Activated T-helper 1 cell treated with anti-CD3 and anti-CD28 coated beads, Interleukin-2, amount 50 U/mL, for 16 hours (primary cell): Measurements from ENCODE around the gene SETD1B.
A peak's percentile ranks its signal among the peaks of the same experiment; 100 is the strongest.
"Not testable (repeated sequence)": the region's sequence is repeated elsewhere in the genome, so short reads cannot be mapped to it uniquely, and the experiment has no call there.

Experiments
- DNase-seq, 2 donors: peaks; one replicate each; pipeline ENCODE4 v3.0.0-alpha.2; 2020; ENCODE audit warnings: low read depth in 1 of 2, low spot score in 1 of 2

The SETD1B gene

GRCh38 chr12:121779422-121779895, 24.4 kb upstream of the SETD1B start:
- no peak for DNase-seq

GRCh38 chr12:121780429-121780828, 23.4 kb upstream of the SETD1B start:
- DNase-seq: no peak

- DNase-seq: no peak
These were observed 22.3 kb upstream of the SETD1B start for GRCh38 chr12:121781484-121781997.

DNA sequence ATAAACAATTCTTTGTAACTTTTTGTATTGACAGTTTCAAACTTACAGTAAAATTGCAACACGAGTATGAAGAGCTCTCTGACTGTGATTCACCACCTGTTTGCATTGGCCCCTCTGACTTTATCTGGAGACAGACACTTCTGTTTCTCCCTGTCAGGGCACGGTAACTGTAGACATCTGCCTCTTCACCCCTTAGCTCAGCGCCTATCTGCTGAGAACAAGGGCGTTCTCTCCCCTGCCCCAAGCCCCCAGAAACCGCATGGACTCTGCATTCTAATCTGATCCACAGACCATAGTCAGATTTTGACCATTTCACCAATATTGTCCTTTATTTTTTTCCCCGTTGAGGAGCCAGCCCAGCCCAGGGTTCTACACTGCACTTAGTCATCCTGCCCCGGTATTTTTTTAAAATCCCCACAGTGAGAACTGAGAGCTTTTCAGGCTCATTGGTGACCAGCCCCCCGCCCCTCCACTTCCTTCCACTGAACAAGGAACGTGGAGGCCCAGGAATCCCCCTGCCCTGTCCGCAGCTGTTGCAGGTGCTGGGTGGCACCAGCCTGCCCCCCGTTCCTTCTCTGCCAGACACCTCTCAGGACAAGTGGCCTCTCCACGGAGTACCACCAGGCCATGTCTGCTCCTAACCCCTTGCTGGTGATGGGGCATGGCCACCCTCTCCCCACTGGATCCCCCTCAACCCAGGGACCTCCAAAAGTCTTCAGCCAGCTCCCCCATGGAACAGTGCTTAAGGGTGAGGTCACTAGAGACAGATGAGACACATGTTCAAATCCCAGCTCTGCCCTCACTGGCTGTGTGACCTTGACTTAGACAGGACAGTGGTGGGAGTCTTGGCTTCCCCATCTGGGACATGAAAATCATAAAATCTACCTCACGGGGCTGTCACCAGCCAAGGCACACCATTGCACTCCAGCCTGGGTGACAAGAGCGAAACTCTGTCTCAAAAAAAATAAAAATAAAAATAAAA, 21.5 kb upstream of the SETD1B start:
- DNase-seq: no peak

DNA sequence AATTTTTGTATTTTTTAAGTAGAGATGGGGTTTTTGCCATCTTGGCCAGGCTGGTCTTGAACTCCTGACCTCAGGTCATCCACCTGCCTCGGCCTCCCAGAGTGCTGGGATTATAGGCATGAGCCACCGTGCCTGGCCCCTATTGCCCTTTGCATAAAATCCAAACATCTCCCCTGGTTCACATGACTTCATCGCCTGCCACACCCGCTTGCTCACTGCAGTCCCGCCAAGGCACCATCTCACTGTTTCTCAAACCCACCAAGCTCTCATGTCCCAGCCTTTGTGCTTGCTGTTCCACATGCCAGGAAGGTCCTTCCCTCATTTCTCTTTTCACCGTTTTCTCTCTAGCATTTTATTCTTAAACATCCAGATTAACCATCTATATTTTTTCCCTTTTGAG, 20.0 kb upstream of the SETD1B start:
- no peak for DNase-seq

- DNase-seq: no peak
These were observed 19.3 kb upstream of the SETD1B start for GRCh38 chr12:121784460-121784859.

DNA sequence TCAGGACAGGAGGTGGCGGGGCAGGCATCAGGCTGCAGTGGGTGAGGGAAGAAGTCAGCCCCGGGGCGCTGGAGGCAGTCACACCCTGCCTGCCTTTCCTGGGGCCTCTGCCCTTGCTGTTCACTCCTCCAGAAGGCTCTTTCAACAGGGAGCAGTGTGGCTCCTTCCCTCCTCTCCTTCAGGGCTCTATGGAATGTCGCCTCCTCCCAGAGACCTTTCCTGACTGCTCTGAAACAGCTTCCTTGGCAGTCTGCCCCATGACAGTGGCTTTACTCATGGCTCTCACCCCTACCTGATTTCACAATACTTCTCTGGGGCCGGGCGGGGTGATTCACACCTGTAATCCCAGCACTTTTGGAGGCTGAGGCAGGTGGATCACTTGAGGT, 17.4 kb upstream of the SETD1B start:
- no peak for DNase-seq

GRCh38 chr12:121787063-121788025, 16.5 kb upstream of the SETD1B start:
- no peak for DNase-seq

DNA sequence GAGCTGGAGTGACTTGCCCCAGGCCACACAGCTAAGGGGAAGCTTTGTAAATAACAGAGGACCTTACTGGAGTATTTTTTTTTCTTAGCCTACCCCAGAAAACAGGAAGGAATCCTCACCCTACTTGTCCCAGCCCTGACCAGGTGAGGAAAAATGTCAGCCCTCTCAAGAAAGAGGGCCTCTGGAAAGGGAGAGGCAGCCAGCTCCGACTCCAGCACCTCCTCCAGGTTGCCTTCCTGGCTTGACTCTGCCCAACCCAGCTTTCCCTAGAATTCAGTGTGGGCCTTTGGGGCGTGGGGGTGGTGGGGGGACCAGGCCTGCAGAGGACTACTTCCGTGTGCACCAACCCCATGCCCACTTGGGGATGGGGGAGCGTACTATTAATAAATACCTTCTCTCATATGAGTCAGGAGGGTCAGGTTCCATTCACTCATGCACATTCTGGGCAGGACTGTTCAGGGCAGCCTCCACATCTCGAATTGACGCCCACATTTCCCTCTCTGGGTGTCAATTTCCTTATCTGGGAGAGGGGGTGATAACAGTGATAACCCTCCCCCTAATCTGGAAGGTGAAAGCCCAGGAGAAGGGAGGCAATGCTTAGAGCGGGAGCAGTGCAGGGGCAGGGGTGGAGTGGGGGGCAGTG, 15.5 kb upstream of the SETD1B start:
- DNase-seq: no peak

- DNase-seq: no peak
These were observed 14.5 kb upstream of the SETD1B start for GRCh38 chr12:121789233-121789781.

- peak; percentile 89 to 90 for DNase-seq
These were observed 13.7 kb upstream of the SETD1B start for GRCh38 chr12:121789800-121790728.

GRCh38 chr12:121790785-121791184, 13.0 kb upstream of the SETD1B start:
- DNase-seq: not testable (repeated sequence)

DNA sequence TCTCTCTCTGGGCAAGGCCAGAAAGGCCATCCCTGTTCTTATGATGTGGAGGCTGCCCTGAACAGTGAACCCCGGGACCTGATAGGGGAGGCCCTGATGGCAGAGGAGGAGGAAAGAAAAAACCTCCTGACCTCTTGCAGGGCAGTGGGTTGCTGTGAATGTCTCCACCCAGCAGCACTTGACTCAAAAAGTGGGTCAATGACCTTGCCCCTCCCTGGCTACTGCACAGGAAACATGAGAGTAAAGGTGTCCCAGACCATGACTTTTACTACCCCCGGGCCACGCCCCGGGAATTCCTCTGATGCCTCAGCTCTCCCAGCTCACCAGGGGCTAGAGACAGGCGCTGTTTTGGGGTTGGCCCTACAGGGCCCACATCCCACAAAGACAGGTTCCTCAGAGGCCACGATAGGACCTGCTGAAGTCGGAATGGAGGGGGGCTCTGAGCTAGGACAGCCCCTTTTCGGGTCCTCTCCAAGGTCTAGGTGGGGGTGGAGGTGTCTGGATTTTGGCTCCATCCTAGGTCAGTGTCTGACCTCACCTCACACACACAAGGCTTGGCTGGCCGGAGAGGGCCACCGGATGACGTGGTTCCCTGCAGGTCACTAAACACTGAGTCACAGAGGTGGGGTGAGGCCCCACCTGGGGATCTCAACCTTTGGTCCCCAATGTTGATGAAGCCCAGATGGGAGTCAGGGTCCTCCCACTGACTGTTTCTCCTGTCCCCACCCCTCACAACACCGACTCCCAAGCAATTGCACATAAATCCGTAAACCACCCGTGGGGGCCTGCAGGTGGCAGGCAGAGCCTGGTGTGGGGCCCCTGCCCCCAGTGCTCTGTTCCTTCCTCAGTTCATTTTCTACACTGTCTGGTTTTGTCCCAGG, 11.9 kb upstream of the SETD1B start:
- DNase-seq: no peak

DNA sequence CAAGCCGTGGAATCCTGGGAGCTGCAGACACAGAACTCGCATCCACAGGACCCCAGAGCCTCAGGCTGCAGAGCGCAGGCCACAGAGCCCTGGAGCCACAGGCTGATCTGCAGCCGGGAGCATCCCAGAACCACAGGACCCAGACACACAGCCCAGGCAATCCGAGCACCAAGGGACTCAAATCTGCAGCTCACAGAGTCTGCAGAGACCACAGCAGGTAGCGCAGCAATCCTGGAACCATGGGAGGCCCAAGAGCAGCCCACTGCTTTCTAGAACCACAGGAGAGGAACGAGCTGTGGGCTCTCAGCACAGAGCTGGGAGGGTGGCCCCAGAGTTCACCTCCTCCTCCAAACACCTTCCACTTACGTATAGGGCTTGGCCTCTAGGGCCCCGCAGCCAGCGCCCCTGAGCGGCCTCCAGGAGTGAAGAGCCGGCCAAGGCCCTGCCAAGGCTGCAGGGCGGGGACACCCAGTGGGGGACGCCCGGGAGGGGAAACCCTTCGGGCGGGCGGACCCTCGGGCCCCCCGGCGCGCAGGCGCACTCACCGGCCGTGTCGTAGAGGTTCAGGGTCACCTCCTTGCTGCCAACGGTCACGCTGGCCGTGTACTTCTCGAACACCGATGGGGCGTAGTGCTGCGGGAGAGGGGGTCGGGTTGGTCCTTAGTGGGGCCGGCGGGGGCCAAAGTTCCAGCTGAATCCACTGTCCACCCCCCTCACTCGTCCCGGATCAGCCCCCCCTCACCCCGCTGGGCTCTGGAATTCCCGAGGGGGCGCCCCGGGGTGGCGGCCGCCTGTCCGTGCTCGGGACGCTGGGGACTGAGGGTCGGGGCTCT, 11.0 kb upstream of the SETD1B start:
- DNase-seq: peak in 1 of 2 donors; percentile 47

GRCh38 chr12:121793440-121793837, 10.4 kb upstream of the SETD1B start, which contains the start of gene RHOF:
RHOF (minus strand) TSS chr12:121793688; CDS start chr12:121793633, 55 bp downstream.
- peak in 1 of 2 donors; percentile 57 for DNase-seq

- peak; percentile 90 to 95 for DNase-seq
These were observed 9.8 kb upstream of the SETD1B start for GRCh38 chr12:121793838-121794533.

- no peak for DNase-seq
These were observed 9.2 kb upstream of the SETD1B start for GRCh38 chr12:121794534-121795033.
